HUES48 (cell line): ENCODE measurements around the gene ABCG1.

Experiments
- H3K27ac ChIP-seq: one replicate; pipeline ENCODE4 v1.7.0; 2013; ENCODE audit warnings: low read depth, low read length, inconsistent platforms
- H3K27me3 ChIP-seq: 2 replicates; pipeline ENCODE4 v1.6.1; 2013; ENCODE audit warnings: mild to moderate bottlenecking, low read length; ENCODE audit not compliant: control insufficient read depth, insufficient read depth
- H3K36me3 ChIP-seq: 2 replicates; pipeline ENCODE4 v1.6.1; 2013; ENCODE audit warnings: low read length; ENCODE audit not compliant: control insufficient read depth, insufficient read depth
- H3K4me1 ChIP-seq: 2 replicates; pipeline ENCODE4 v1.6.1; 2013; ENCODE audit warnings: mild to moderate bottlenecking, low read length; ENCODE audit not compliant: control insufficient read depth, insufficient read depth
- H3K4me3 ChIP-seq: 2 replicates; pipeline ENCODE4 v1.5.1; 2013; ENCODE audit warnings: mild to moderate bottlenecking, low read depth, low read length
- H3K9ac ChIP-seq: 2 replicates; pipeline ENCODE4 v1.6.1; 2013; ENCODE audit warnings: mild to moderate bottlenecking, low read depth, low read length, moderate library complexity
- H3K9me3 ChIP-seq: 2 replicates; pipeline ENCODE4 v1.6.1; 2013; ENCODE audit warnings: low read length; ENCODE audit not compliant: control insufficient read depth, insufficient read depth

Gene ABCG1

GRCh38 chr21:42227909-42228708, 9.2 kb downstream of the ABCG1 start:
- Histone ChIP-seq H3K36me3 (no peaks in the 10 kb centered on the region), H3K27me3 (peaks cover 19% of the 10 kb centered on the region), H3K9ac (no peak overlapping the region), H3K9me3 (no peaks in the 10 kb centered on the region), H3K27ac (no peak overlapping the region), H3K4me3 (no peak overlapping the region), H3K4me1 (no peaks in the 10 kb centered on the region; the same call in 1 of the 2 replicates)

GRCh38 chr21:42228709-42229220, 9.8 kb downstream of the ABCG1 start:
- no peaks in the 10 kb centered on the region; the same call in 1 of the 2 replicates for H3K4me1 ChIP-seq
- H3K9ac ChIP-seq: no peak overlapping the region
- peaks cover 26% of the 10 kb centered on the region for H3K27me3 ChIP-seq
- H3K9me3 ChIP-seq: no peaks in the 10 kb centered on the region
- H3K27ac ChIP-seq: no peak overlapping the region
- H3K36me3 ChIP-seq: no peaks in the 10 kb centered on the region
- no peak overlapping the region for H3K4me3 ChIP-seq

DNA sequence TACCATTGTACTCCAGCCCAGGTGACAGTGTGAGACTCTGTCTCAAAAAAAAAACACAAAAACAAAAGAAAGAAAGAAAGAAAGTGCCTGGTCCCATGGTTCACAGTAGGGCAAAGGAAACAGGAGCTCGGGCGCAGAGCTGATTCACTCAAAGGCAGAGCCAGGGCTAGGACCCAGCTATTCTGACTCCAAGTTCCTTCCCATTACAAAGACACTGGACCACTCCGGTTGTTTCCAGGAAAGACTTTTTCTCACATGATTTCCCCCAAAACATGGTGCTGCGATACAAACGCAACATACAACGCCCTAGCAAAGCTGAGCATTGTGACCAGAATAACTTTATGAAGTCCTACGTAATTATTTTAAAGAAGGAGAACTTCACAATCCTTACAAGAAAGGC, 10.7 kb downstream of the ABCG1 start:
- no peak overlapping the region for H3K27ac ChIP-seq
- H3K36me3 ChIP-seq: no peaks in the 10 kb centered on the region
- no peaks in the 10 kb centered on the region; the same call in 1 of the 2 replicates for H3K4me1 ChIP-seq
- H3K27me3 ChIP-seq: peaks cover 30% of the 10 kb centered on the region
- no peaks in the 10 kb centered on the region for H3K9me3 ChIP-seq
- no peak overlapping the region for H3K9ac ChIP-seq
- H3K4me3 ChIP-seq: no peak overlapping the region

GRCh38 chr21:42230178-42230577, 11.2 kb downstream of the ABCG1 start:
- Histone ChIP-seq H3K4me1 (peaks cover 3% of the 10 kb centered on the region; the same call in 1 of the 2 replicates), H3K27ac (no peak overlapping the region), H3K9ac (no peak overlapping the region), H3K9me3 (no peaks in the 10 kb centered on the region), H3K27me3 (peaks cover 31% of the 10 kb centered on the region), H3K4me3 (no peak overlapping the region), H3K36me3 (no peaks in the 10 kb centered on the region)

GRCh38 chr21:42230636-42231035, 11.7 kb downstream of the ABCG1 start:
- H3K27ac ChIP-seq: no peak overlapping the region
- H3K36me3 ChIP-seq: no peaks in the 10 kb centered on the region
- no peak overlapping the region for H3K9ac ChIP-seq
- H3K27me3 ChIP-seq: peaks cover 35% of the 10 kb centered on the region
- no peaks in the 10 kb centered on the region for H3K9me3 ChIP-seq
- H3K4me1 ChIP-seq: peaks cover 6% of the 10 kb centered on the region; the same call in 1 of the 2 replicates
- no peak overlapping the region for H3K4me3 ChIP-seq

DNA sequence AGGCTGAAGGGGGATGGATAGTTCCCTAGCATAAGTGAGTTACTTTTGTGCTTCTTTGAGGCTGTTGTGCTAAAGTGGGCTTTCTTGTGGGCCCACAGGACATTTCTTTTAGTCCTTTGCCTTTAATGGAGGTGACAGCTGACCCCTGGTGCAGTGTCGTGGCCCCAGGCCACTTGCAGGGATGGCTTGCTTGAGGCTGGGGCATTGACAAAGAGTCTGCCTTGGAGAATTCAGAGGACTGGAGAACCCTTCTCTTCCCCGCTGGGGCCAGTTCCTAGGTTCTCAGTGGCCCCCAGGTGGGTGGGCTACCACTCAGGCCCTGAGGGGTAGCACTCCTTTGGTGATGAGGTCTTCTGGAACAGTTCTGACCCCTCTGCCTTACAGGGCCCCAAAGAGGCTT, 12.8 kb downstream of the ABCG1 start:
- no peak overlapping the region for H3K27ac ChIP-seq
- no peak overlapping the region for H3K4me3 ChIP-seq
- no peaks in the 10 kb centered on the region for H3K36me3 ChIP-seq
- H3K27me3 ChIP-seq: peaks cover 41% of the 10 kb centered on the region
- H3K9me3 ChIP-seq: no peaks in the 10 kb centered on the region
- H3K9ac ChIP-seq: no peak overlapping the region
- H3K4me1 ChIP-seq: peaks cover 6% of the 10 kb centered on the region; the same call in 1 of the 2 replicates

DNA sequence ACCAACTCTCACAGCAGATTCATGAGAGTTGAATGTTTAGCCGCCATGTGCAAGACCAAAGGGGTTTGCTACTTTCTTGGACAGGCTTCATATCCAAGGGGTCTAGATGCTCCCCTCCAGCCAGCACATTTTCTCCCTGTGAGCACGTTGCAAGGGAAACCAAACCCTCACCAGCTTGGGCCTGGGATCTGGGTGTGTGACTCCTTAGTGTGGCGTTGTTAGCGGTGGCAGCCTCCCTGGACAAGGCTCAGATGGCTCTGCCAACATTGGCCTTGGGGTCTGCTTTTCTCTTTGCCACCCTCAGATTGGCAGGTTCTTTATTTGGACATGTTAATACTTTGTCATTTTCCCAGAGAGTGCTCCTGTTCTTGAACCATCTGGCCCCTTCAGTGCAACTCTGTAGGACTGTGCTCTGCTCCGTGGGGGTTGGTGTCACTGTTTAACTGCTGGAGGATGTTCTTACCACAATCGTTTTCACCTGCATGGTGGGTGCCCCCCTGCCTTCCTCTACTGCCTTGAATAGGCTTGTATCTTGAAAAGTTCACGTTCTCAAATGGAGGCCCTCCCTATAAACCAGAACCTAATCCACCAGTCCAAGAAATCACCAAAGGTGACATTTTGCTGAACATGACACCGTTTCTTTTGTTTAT, 13.4 kb downstream of the ABCG1 start:
- H3K4me3 ChIP-seq: no peak overlapping the region
- H3K27ac ChIP-seq: no peak overlapping the region
- no peaks in the 10 kb centered on the region for H3K9me3 ChIP-seq
- H3K27me3 ChIP-seq: peaks cover 46% of the 10 kb centered on the region
- H3K4me1 ChIP-seq: peaks cover 6% of the 10 kb centered on the region; the same call in 1 of the 2 replicates
- H3K9ac ChIP-seq: no peak overlapping the region
- no peaks in the 10 kb centered on the region for H3K36me3 ChIP-seq

GRCh38 chr21:42233067-42233961, 14.4 kb downstream of the ABCG1 start:
- Histone ChIP-seq H3K9me3 (no peaks in the 10 kb centered on the region), H3K4me3 (no peak overlapping the region), H3K27me3 (peaks cover 52% of the 10 kb centered on the region), H3K4me1 (peaks cover 6% of the 10 kb centered on the region; the same call in 1 of the 2 replicates), H3K27ac (no peak overlapping the region), H3K36me3 (no peaks in the 10 kb centered on the region), H3K9ac (no peak overlapping the region)

DNA sequence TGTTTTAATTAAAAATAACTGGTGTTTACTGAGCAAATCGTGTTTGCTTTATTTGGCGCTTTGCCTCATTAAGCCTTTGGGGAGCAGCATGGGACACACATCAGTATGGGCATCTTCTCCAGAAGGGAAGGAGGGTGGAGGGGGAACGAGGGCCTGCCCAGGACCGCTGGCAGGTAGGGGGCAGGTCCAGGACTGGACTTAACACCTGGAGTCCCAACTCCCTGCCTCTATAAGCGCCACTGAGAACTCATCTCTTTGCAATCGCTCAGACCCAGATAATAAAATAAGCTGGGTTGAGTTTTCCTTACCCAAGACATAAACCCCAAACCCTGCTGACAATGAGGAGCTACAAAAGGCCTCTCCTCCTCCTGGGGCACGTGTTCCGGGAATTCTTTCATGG, 15.1 kb downstream of the ABCG1 start:
- no peak overlapping the region for H3K27ac ChIP-seq
- H3K9ac ChIP-seq: no peak overlapping the region
- peak overlapping the region; percentile 61; the same call in 1 of the 2 replicates for H3K4me3 ChIP-seq
- H3K4me1 ChIP-seq: peaks cover 6% of the 10 kb centered on the region; the same call in 1 of the 2 replicates
- H3K9me3 ChIP-seq: no peaks in the 10 kb centered on the region
- H3K36me3 ChIP-seq: no peaks in the 10 kb centered on the region
- peaks cover 52% of the 10 kb centered on the region for H3K27me3 ChIP-seq

DNA sequence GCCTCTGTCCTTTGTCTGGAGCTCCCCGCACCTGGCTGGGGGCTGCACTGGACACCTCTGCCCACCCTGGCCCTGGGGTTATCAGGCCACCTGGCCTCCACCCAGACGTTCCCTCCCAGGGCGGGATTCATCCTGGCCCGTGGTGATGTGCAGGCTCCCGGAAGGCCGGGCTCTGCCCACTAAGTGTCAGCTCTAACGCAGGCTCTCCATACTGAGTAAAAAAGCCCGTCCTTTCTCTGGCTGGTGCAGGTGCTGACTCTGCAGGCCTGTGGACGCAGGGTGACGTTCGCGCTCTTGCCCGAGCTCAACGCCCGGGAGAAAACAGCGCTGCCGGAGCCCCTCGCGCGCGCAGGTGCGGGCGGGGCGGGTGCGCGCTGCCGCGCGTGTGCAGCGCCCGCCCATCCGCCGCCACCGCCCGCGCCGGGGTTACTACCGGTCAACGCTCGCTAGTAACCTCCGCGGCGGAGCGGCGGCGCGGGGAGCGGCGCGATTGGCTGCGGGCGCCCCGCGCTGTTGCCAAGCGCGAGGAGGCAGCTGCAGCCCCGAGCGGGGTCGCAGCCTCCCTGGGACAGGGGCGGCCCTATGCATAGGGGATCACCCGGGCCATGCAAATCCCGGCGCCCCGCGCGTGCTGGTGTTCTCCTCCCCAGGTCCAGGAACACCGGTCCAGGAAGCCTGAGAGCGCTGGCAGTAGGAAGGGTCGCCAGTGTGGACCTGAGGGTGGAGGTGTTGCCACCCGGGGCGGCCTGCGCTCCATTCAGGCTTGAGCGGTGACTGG, 15.7 kb downstream of the ABCG1 start:
- Histone ChIP-seq H3K27me3 (peaks cover 52% of the 10 kb centered on the region), H3K4me1 (peaks cover 6% of the 10 kb centered on the region; the same call in 1 of the 2 replicates), H3K9me3 (no peaks in the 10 kb centered on the region), H3K9ac (no peak overlapping the region; the same call in 1 of the 2 replicates), H3K4me3 (peak overlapping the region; percentile 61), H3K27ac (no peak overlapping the region), H3K36me3 (no peaks in the 10 kb centered on the region)
